ENCODE measurements around the gene EPS8L2.

- TF ChIP-seq, protein P1, sequence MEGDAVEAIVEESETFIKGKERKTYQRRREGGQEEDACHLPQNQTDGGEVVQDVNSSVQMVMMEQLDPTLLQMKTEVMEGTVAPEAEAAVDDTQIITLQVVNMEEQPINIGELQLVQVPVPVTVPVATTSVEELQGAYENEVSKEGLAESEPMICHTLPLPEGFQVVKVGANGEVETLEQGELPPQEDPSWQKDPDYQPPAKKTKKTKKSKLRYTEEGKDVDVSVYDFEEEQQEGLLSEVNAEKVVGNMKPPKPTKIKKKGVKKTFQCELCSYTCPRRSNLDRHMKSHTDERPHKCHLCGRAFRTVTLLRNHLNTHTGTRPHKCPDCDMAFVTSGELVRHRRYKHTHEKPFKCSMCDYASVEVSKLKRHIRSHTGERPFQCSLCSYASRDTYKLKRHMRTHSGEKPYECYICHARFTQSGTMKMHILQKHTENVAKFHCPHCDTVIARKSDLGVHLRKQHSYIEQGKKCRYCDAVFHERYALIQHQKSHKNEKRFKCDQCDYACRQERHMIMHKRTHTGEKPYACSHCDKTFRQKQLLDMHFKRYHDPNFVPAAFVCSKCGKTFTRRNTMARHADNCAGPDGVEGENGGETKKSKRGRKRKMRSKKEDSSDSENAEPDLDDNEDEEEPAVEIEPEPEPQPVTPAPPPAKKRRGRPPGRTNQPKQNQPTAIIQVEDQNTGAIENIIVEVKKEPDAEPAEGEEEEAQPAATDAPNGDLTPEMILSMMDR (IDR thresholded peaks at IDR 0.05 in 8 of 11, conservative IDR thresholded peaks at IDR 0.05 in 3 of 11): no peak
- TF ChIP-seq POLR2AphosphoS5 (IDR thresholded peaks at IDR 0.05): no peak
Observed at GRCh38 chr11:766936-767210, 60.8 kb downstream of the EPS8L2 start.

Measured in spleen (tissue), 7 donors.